A549 (cell line): ENCODE results near the gene MMP15. TPM values are rescaled to one million over a fixed set of nuclear protein-coding genes. Genes with fewer than 3 reads are reported as not detected.

Source experiments
- ATAC-seq, 2 experiments: fragments of 200-7000 bp in 1 of 2; fragments of >200 bp in 1 of 2; cut with Nextera tagmentation in 1 of 2; cut with Tn5 transposase in 1 of 2; 3 replicates each; pipeline versions ENCODE4 v1.8.0 to v1.9.1; 2018 to 2020; ENCODE audit warnings: mild to moderate bottlenecking in 1 of 2, moderate library complexity in 1 of 2
- CTCF ChIA-PET: fragments of 300-600 bp; sonication (Branson Sonifier 250); formaldehyde crosslinking; extraction: SDS; loops from one replicate; lab custom pipeline; 2021; ENCODE audit warnings: antibody characterized with exemption, inconsistent platforms; lab: Yijun Ruan, JAX
- POLR2A ChIA-PET: fragments of 350-600 bp; formaldehyde crosslinking; extraction: SDS; loops from one replicate; lab custom pipeline; 2021; ENCODE audit warnings: antibody characterized with exemption, inconsistent platforms; lab: Yijun Ruan, JAX
- DNase-seq, 2 experiments: peaks; one replicate each; pipeline versions ENCODE4 v3.0.0 to v3.0.0-alpha.2; 2011 to 2016; ENCODE audit warnings: low read depth in 1 of 2, low spot score in 1 of 2
- FAIRE-seq: peaks from 2 replicates; lab custom pipeline; 2011; peaks lifted over from hg19 to GRCh38; lab: Jason Lieb, UNC
- H3K27ac ChIP-seq, 2 experiments: fragments of >200 bp; sonication (Bioruptor Twin); formaldehyde crosslinking; 3 replicates each; pipeline ENCODE4 v1.5.1; 2016 to 2017
- H3K4me1 ChIP-seq: fragments of >200 bp; sonication (Bioruptor Twin); formaldehyde crosslinking; 3 replicates; pipeline ENCODE4 v1.6.1; 2016
- H3K4me2 ChIP-seq: fragments of >200 bp; sonication (Bioruptor Twin); formaldehyde crosslinking; 3 replicates; pipeline ENCODE4 v1.6.1; 2016
- H3K4me3 ChIP-seq: fragments of >200 bp; sonication (Bioruptor Twin); formaldehyde crosslinking; 3 replicates; pipeline ENCODE4 v1.5.1; 2016
- H3K9me3 ChIP-seq: fragments of >200 bp; sonication (Bioruptor Twin); formaldehyde crosslinking; 3 replicates; pipeline ENCODE4 v1.6.1; 2016
- BHLHE40 ChIP-seq: IDR thresholded peaks from 2 replicates; pipeline ENCODE4 v1.6.1; 2012; ENCODE audit warnings: low read depth, low read length, inconsistent platforms
- CBX2 ChIP-seq: fragments of 200-600 bp; sonication (generic); IDR thresholded peaks from 2 replicates; pipeline ENCODE4 v1.6.1; 2016; ENCODE audit warnings: low read depth, mild to moderate bottlenecking, borderline replicate concordance
- CEBPB ChIP-seq, 2 experiments: fragments of >200 bp in 1 of 2; sonication (Bioruptor Twin) in 1 of 2; formaldehyde crosslinking in 1 of 2; IDR thresholded peaks; 2 replicates each; pipeline ENCODE4 v1.6.1; 2012 to 2016
- CHD2 ChIP-seq: fragments of 150-350 bp; IDR thresholded peaks from 2 replicates; pipeline ENCODE4 v1.6.1; 2014; ENCODE audit warnings: low read length; ENCODE audit not compliant: partially characterized antibody
- EHF ChIP-seq: fragments of 250-450 bp; sonication (Bioruptor Pico); IDR thresholded peaks from 2 replicates; pipeline ENCODE4 v1.5.0; 2020; ENCODE audit warnings: mild to moderate bottlenecking
- EHMT2 ChIP-seq: fragments of 200-600 bp; sonication (generic); IDR thresholded peaks from 2 replicates; pipeline ENCODE4 v1.6.1; 2016; ENCODE audit warnings: antibody characterized with exemption, low read depth, mild to moderate bottlenecking, moderate library complexity
- ELK1 ChIP-seq: fragments of 150-350 bp; IDR thresholded peaks from 2 replicates; pipeline ENCODE4 v1.6.1; 2014; ENCODE audit warnings: low read depth, mild to moderate bottlenecking, low read length
- FOSL2 ChIP-seq, 2 experiments: fragments of 450-650 bp in 1 of 2; fragments of >200 bp in 1 of 2; sonication (Bioruptor Twin) in 1 of 2; formaldehyde crosslinking; IDR thresholded peaks; 2 replicates each; pipeline versions ENCODE4 v1.5.0 to v1.6.1; 2016 to 2020; ENCODE audit warnings: mild to moderate bottlenecking in 1 of 2, moderate library complexity in 1 of 2
- FOXS1 ChIP-seq: fragments of 250-450 bp; sonication (Bioruptor Pico); IDR thresholded peaks from 2 replicates; pipeline ENCODE4 v1.5.0; 2020; ENCODE audit warnings: mild to moderate bottlenecking, moderate library complexity
- GATA3 ChIP-seq: IDR thresholded peaks from 2 replicates; pipeline ENCODE4 v1.6.1; 2012; ENCODE audit warnings: borderline replicate concordance
- HMGXB4 ChIP-seq: fragments of 250-450 bp; sonication (Bioruptor Pico); IDR thresholded peaks from 2 replicates; pipeline ENCODE4 v1.5.0; 2021; ENCODE audit warnings: mild to moderate bottlenecking, moderate library complexity, borderline replicate concordance
- HOXA7 ChIP-seq: fragments of 250-450 bp; sonication (Bioruptor Pico); IDR thresholded peaks from 2 replicates; pipeline ENCODE4 v1.5.0; 2020; ENCODE audit warnings: mild to moderate bottlenecking, moderate library complexity
- HOXB13 ChIP-seq: fragments of 250-450 bp; sonication (Bioruptor Pico); IDR thresholded peaks from 2 replicates; pipeline ENCODE4 v1.5.0; 2020; ENCODE audit warnings: low read depth, mild to moderate bottlenecking, moderate library complexity
- JUN ChIP-seq, 2 experiments: fragments of >200 bp; sonication (Bioruptor Twin); formaldehyde crosslinking; IDR thresholded peaks; 2 replicates in 1 of 2; 3 replicates in 1 of 2; pipeline ENCODE4 v1.6.1; 2016 to 2017
- JUNB ChIP-seq: fragments of >200 bp; sonication (Bioruptor Twin); formaldehyde crosslinking; IDR thresholded peaks from 2 replicates; pipeline ENCODE4 v1.6.1; 2016
- KDM1A ChIP-seq: fragments of 200-600 bp; sonication (generic); IDR thresholded peaks from 2 replicates; pipeline ENCODE4 v1.6.1; 2016; ENCODE audit warnings: low read depth, mild to moderate bottlenecking
- KDM5A ChIP-seq: fragments of 200-600 bp; sonication (generic); IDR thresholded peaks from 2 replicates; pipeline ENCODE4 v1.6.1; 2016; ENCODE audit warnings: antibody characterized with exemption, mild to moderate bottlenecking
- MAFK ChIP-seq: fragments of 450-650 bp; IDR thresholded peaks from 2 replicates; pipeline ENCODE4 v1.6.1; 2014; ENCODE audit not compliant: partially characterized antibody
- MAZ ChIP-seq: fragments of 150-350 bp; IDR thresholded peaks from 2 replicates; pipeline ENCODE4 v1.6.1; 2014; ENCODE audit warnings: antibody characterized with exemption, low read depth, low read length, borderline replicate concordance
- PBX3 ChIP-seq: IDR thresholded peaks from 2 replicates; pipeline ENCODE4 v1.6.1; 2012
- PHF8 ChIP-seq: fragments of 200-600 bp; sonication (generic); IDR thresholded peaks from 2 replicates; pipeline ENCODE4 v1.6.1; 2016; ENCODE audit warnings: low read depth, mild to moderate bottlenecking, antibody characterized with exemption, moderate library complexity, borderline replicate concordance
- POLR2A ChIP-seq: IDR thresholded peaks from 2 replicates; pipeline ENCODE4 v1.6.1; 2012; ENCODE audit warnings: mild to moderate bottlenecking, low read length
- POLR2AphosphoS2 ChIP-seq: conservative IDR thresholded peaks from 2 replicates; pipeline ENCODE4 v1.6.1; 2012; ENCODE audit warnings: low read length, improper control_type of control experiment, inconsistent platforms
- RCOR1 ChIP-seq: fragments of 150-350 bp; IDR thresholded peaks from 2 replicates; pipeline ENCODE4 v1.6.1; 2014; ENCODE audit warnings: antibody characterized with exemption, low read length, low read depth
- RNF2 ChIP-seq: fragments of 200-600 bp; sonication (generic); IDR thresholded peaks from 2 replicates; pipeline ENCODE4 v1.6.1; 2016; ENCODE audit warnings: low read depth, mild to moderate bottlenecking, antibody characterized with exemption, moderate library complexity, borderline replicate concordance
- SMC3 ChIP-seq: fragments of >200 bp; sonication (Bioruptor Twin); formaldehyde crosslinking; IDR thresholded peaks from 3 replicates; pipeline ENCODE4 v1.6.1; 2018; ENCODE audit warnings: inconsistent platforms
- SREBF2 ChIP-seq: fragments of 450-650 bp; IDR thresholded peaks from 2 replicates; pipeline ENCODE4 v1.6.1; 2014; ENCODE audit warnings: mild to moderate bottlenecking, moderate library complexity
- USF2 ChIP-seq: fragments of 450-650 bp; IDR thresholded peaks from 2 replicates; pipeline ENCODE4 v1.6.1; 2014; ENCODE audit warnings: antibody characterized with exemption
- WGBS: methylation state at CpG from one replicate; pipeline ENCODE4 v1.1.6; 2017; ENCODE audit errors: missing lambda C conversion rate; 5-methylcytosine and 5-hydroxymethylcytosine counted together
- polyA plus RNA-seq, 4 experiments: library from polyadenylated mRNA; depleted of rRNA in 3 of 4; stranded (reverse); fragments of >200 nt; fragmentation: RNase III in 1 of 4; extraction: RNeasy Plus Mini Kit Qiagen cat#74134 plus additional on column Dnase treatment in 1 of 4; gene quantifications; 2 replicates in 3 of 4; 3 replicates in 1 of 4; pipeline ENCODE4 v1.2.3, GENCODE V29; 2011 to 2017
- TF ChIP-seq, protein P1 (sequence below): fragments of >200 bp; sonication (Bioruptor Twin); formaldehyde crosslinking; IDR thresholded peaks from 3 replicates; pipeline ENCODE4 v1.6.1; 2016
- TF ChIP-seq, protein P2 (sequence below): fragments of >200 bp; sonication (Bioruptor Twin); formaldehyde crosslinking; IDR thresholded peaks from 3 replicates; pipeline ENCODE4 v1.5.1; 2016

Gene MMP15
- polyA plus RNA-seq, 2 of the 4 experiments (the other 2 are of a cell fraction), result 4.3 to 11.2 TPM

DNA sequence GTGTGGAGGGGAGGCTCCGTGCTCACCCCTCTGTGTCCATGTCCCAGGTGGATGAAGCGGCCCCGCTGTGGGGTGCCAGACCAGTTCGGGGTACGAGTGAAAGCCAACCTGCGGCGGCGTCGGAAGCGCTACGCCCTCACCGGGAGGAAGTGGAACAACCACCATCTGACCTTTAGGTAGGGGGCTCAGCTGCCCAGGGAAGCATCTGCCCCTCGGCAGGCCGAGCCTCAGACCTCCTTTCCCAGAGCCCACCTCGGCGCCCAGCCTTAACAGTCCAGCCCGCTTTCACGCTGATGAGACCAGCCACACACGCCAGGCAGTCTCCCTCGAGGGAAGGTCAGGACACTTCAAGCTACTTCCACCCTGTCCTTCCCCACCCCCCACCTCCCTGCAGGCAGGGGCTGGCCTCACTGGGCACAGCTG lies 12.7 kb downstream of the MMP15 start:
- Histone ChIP-seq H3K4me1 (no peaks in the 10 kb centered on the region), H3K4me3 (no peak overlapping the region)
- DNase-seq, result no peak
- WGBS, result 90% methylated on average over 20 of the region's 20 CpGs
- POLR2A ChIA-PET, result no interaction called here
- no peak for TF ChIP-seq HOXB13 (CRISPR knock-in tag)
- no peak for TF ChIP-seq GATA3
- TF ChIP-seq HOXA7 (CRISPR knock-in tag), result no peak
- TF ChIP-seq SMC3, result no peak
- TF ChIP-seq CEBPB (IDR thresholded peaks at IDR 0.05), result no peak
- TF ChIP-seq JUNB, result no peak
- TF ChIP-seq PBX3, result no peak
- no peak for TF ChIP-seq RCOR1
- TF ChIP-seq BHLHE40, result no peak
- TF ChIP-seq CHD2, result no peak
- TF ChIP-seq ELK1, result no peak
- TF ChIP-seq FOSL2 (IDR thresholded peaks at IDR 0.05), result no peak
- TF ChIP-seq FOSL2 (CRISPR knock-in tag; IDR thresholded peaks at IDR 0.05), result no peak
- no peak for TF ChIP-seq JUN (IDR thresholded peaks at IDR 0.05)
- TF ChIP-seq KDM1A, result no peak
- TF ChIP-seq PHF8, result no peak
- no peak for TF ChIP-seq FOXS1 (CRISPR knock-in tag)
- no peak for TF ChIP-seq MAFK
- TF ChIP-seq, all 56 proteins: peak for 0
- no peak for ATAC-seq
- Histone ChIP-seq H3K9me3 (no peaks in the 10 kb centered on the region), H3K27ac (no peak overlapping the region), H3K4me2 (no peak overlapping the region)
- no peak for FAIRE-seq
- CTCF ChIA-PET, result interaction anchor here (0.7 to 1.6 kb wide), 2 partner anchors 90 to 92 kb away, joined by 3 to 4 read pairs; partner anchors contain the start of gene CFAP20

DNA sequence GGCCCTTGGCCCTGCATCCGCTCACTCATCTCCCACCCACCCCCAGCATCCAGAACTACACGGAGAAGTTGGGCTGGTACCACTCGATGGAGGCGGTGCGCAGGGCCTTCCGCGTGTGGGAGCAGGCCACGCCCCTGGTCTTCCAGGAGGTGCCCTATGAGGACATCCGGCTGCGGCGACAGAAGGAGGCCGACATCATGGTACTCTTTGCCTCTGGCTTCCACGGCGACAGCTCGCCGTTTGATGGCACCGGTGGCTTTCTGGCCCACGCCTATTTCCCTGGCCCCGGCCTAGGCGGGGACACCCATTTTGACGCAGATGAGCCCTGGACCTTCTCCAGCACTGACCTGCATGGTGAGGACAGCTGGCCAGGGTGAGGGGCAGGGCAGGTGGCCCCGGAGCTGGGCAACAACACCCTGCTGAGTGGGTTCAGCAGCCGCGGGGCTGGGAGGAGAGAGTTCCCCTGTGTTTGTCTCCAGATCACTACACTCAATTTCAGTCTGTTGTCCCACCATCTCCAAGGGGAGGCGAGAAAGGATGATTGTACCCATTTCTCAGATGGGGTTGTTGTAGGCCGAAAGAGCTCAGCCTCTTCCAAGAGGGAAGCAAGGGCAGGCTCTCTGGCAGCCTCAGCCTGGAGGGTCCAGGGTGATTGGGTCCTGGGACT lies 14.4 kb downstream of the MMP15 start:
- no peak for ATAC-seq
- 98% methylated on average over 24 of the region's 26 CpGs for WGBS
- ChIA-PET CTCF (interaction anchor here (1.0 to 1.9 kb wide), 2 partner anchors 20 to 81 kb away, joined by 3 to 4 read pairs; no protein-coding TSS in a partner anchor), POLR2A (no interaction called here)
- no peaks in the 10 kb centered on the region for H3K4me1 ChIP-seq
- DNase-seq, result no peak
- no peak overlapping the region for H3K27ac ChIP-seq
- no peaks in the 10 kb centered on the region for H3K9me3 ChIP-seq
- H3K4me2 ChIP-seq, result no peak overlapping the region
- no peak for FAIRE-seq
- no peak overlapping the region for H3K4me3 ChIP-seq
- TF ChIP-seq BHLHE40 (no peak), KDM5A (no peak), SREBF2 (no peak), RNF2 (no peak), HMGXB4 (CRISPR knock-in tag) (no peak), SMC3 (no peak), FOXS1 (CRISPR knock-in tag) (no peak), KDM1A (no peak), POLR2A (no peak), MAFK (no peak), MAZ (no peak), CBX2 (no peak), EHF (CRISPR knock-in tag) (no peak), EHMT2 (no peak), POLR2AphosphoS2 (no peak), USF2 (no peak)
- TF ChIP-seq, protein P1, sequence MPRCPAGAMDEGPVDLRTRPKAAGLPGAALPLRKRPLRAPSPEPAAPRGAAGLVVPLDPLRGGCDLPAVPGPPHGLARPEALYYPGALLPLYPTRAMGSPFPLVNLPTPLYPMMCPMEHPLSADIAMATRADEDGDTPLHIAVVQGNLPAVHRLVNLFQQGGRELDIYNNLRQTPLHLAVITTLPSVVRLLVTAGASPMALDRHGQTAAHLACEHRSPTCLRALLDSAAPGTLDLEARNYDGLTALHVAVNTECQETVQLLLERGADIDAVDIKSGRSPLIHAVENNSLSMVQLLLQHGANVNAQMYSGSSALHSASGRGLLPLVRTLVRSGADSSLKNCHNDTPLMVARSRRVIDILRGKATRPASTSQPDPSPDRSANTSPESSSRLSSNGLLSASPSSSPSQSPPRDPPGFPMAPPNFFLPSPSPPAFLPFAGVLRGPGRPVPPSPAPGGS, result no peak
- TF ChIP-seq, protein P2, sequence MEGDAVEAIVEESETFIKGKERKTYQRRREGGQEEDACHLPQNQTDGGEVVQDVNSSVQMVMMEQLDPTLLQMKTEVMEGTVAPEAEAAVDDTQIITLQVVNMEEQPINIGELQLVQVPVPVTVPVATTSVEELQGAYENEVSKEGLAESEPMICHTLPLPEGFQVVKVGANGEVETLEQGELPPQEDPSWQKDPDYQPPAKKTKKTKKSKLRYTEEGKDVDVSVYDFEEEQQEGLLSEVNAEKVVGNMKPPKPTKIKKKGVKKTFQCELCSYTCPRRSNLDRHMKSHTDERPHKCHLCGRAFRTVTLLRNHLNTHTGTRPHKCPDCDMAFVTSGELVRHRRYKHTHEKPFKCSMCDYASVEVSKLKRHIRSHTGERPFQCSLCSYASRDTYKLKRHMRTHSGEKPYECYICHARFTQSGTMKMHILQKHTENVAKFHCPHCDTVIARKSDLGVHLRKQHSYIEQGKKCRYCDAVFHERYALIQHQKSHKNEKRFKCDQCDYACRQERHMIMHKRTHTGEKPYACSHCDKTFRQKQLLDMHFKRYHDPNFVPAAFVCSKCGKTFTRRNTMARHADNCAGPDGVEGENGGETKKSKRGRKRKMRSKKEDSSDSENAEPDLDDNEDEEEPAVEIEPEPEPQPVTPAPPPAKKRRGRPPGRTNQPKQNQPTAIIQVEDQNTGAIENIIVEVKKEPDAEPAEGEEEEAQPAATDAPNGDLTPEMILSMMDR, result no peak
